Upper lobe of left lung (tissue), 4 donors: ENCODE results near the gene NDUFA5.

Experiments used
- POLR2A ChIP-seq, 4 donors: fragments of 450-650 bp; IDR thresholded peaks; one replicate each; pipeline ENCODE4 v1.5.1; 2016 to 2017; ENCODE audit warnings: antibody characterized with exemption in 4 of 4, mild to moderate bottlenecking in 2 of 4
- POLR2AphosphoS5 ChIP-seq, 2 donors: sonication (generic); formaldehyde crosslinking; IDR thresholded peaks; one replicate each; pipeline ENCODE4 v1.5.1; 2017; ENCODE audit warnings: antibody characterized with exemption in 2 of 2
- TF ChIP-seq, protein P1 (sequence below), 6 experiments: fragments of 450-650 bp in 4 of 6; fragments of 200-600 bp in 2 of 6; sonication (generic) in 2 of 6; IDR thresholded peaks; one replicate each; pipeline ENCODE4 v1.5.1; 2016 to 2019; ENCODE audit warnings: antibody characterized with exemption in 6 of 6

DNA sequence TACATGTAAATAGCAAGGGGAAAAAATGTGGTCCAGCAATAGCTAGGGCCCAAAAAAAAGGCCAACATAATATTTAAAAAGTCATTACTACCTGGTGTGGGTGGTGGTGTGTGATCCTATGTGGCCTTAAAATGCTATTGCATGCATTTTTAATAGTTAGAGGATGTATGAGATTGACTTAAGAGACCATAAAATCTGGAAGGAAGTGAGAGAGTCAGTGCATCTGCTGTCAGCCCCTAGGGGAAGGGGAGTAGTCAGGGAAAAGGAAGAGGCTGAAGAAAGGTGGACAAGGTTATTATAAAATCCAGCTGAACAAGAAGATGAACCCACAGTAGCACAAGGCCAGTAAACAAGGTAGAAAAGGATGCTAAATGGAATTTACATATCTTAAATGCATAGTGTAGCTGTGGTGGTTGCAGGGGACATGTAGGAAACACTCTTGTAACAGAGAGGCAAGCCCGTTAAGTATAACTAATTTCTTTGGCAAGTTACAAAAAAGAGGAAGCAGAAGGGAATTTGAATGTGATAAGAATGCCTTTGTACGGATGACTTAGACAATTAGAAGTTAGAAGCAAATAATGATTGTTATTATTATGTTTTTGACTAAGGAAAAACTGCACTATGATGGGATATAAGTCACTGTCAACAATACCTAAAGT lies 11.9 kb upstream of the NDUFA5 start:
- TF ChIP-seq, protein P1, sequence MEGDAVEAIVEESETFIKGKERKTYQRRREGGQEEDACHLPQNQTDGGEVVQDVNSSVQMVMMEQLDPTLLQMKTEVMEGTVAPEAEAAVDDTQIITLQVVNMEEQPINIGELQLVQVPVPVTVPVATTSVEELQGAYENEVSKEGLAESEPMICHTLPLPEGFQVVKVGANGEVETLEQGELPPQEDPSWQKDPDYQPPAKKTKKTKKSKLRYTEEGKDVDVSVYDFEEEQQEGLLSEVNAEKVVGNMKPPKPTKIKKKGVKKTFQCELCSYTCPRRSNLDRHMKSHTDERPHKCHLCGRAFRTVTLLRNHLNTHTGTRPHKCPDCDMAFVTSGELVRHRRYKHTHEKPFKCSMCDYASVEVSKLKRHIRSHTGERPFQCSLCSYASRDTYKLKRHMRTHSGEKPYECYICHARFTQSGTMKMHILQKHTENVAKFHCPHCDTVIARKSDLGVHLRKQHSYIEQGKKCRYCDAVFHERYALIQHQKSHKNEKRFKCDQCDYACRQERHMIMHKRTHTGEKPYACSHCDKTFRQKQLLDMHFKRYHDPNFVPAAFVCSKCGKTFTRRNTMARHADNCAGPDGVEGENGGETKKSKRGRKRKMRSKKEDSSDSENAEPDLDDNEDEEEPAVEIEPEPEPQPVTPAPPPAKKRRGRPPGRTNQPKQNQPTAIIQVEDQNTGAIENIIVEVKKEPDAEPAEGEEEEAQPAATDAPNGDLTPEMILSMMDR (IDR thresholded peaks at IDR 0.05) = no peak
- no peak for TF ChIP-seq POLR2A (IDR thresholded peaks at IDR 0.05)
- TF ChIP-seq POLR2AphosphoS5 (IDR thresholded peaks at IDR 0.05) = no peak
